GM19240 (cell line): ENCODE results near the gene CNGA4.
"Not testable (repeated sequence)": the region's sequence is repeated elsewhere in the genome, so short reads cannot be mapped to it uniquely, and the experiment has no call there.

Source experiments
- DNase-seq: peaks from one replicate; pipeline ENCODE4 v3.0.0; 2011; ENCODE audit warnings: low spot score; ENCODE audit not compliant: insufficient read length

CNGA4 gene

DNA sequence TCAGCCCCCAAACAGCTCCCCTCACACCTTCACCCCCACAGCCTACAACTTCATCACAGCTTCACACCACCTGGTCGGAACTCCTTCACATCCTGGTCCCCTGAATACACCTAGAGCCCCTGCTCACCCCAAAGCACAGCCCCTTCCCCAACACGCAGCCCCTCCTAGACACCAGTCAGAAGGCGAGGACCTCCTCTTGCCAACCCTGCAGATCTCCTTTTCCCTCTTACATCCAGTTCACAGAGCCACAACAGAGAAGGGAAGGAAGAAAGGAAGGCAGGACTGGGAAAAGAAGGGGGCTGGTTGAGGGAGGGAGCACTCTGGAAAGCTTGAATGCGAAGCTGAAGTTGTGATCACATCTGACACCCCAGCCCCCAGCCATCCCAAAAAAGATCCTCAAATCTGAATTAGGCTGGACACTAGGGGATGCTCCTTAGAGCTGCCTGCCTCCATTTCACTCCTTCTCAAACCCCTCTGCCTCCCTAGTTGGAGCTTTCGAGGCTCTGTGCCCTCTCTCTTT lies 21.4 kb downstream of the CNGA4 start:
- DNase-seq, result no peak

DNA sequence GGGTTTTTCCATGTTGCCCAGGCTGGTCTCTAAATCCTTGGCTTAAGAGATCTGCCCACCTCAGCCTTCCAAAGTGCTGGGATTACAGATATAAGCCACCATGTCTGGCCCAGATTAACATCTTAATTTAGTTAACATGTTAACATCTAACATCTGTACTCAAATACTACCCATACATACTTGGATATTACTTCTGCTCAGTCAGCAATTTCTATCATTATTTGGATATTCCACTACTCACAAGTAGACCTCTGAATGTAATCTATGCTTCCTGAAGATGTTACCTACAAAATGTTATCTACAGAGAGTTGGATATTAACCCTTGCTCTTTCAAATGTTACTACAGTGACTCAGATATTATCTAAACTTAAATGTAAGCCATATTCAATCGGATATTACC lies 24.8 kb downstream of the CNGA4 start:
- no peak for DNase-seq

DNA sequence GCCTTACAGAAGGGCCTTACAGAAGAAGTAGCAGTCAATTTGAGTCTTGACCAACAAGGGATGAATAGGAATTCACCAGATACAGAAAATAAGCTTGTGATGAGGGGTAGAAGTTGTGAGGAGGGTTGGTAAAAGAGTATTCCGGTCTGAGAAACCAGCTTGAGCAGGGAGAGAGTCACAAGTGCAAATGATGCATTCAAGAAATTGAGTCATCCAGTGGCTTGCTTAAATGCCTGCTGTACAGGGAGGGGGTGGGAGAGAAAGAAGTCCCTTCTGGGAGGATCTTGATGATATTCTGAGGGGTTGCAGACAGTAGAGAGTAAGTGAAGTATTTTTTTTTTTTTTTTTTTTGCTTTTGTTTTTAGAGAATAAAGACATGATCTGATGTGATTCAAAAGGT lies 29.9 kb downstream of the CNGA4 start:
- DNase-seq, result no peak

DNA sequence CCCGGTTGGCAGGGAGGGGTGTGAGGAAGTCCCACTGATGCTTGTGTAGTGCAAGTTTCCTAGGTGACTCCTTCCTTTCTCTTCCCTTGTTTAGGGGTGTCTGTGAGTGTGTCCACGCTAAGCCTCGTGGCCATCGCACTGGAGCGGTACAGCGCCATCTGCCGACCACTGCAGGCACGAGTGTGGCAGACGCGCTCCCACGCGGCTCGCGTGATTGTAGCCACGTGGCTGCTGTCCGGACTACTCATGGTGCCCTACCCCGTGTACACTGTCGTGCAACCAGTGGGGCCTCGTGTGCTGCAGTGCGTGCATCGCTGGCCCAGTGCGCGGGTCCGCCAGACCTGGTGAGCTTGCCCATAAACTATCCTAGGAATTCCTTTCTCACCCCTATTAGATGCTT lies 31.1 kb downstream of the CNGA4 start:
- DNase-seq, result no peak

DNA sequence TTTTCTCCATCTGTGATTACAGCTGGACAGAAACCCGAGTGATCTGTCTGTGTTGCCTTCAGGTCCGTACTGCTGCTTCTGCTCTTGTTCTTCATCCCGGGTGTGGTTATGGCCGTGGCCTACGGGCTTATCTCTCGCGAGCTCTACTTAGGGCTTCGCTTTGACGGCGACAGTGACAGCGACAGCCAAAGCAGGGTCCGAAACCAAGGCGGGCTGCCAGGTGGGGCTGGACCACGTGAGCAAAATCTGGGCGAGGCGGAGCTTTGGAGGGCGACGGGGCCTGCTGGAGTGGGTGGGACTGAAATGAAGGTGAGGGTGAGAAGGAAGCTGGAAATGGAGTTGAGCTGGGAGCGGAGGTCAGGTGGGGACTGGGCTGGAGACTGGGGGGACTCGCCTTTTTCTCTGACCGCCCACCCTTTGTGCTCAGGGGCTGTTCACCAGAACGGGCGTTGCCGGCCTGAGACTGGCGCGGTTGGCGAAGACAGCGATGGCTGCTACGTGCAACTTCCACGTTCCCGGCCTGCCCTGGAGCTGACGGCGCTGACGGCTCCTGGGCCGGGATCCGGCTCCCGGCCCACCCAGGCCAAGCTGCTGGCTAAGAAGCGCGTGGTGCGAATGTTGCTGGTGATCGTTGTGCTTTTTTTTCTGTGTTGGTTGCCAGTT lies 31.8 kb downstream of the CNGA4 start:
- no peak for DNase-seq

DNA sequence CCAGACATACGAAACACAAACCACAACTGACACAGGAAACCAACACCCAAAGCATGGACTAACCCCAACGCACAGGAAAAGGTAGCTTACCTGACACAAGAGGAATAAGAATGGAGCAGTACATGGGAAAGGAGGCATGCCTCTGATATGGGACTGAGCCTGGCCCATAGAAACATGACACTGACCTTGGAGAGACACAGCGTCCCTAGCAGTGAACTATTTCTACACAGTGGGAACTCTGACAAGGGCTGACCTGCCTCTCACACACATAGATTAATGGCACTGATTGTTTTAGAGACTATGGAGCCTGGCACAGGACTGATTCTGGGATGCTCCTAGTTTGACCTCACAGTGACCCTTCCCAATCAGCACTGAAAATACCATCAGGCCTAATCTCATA lies 32.7 kb downstream of the CNGA4 start:
- DNase-seq, result no peak

DNA sequence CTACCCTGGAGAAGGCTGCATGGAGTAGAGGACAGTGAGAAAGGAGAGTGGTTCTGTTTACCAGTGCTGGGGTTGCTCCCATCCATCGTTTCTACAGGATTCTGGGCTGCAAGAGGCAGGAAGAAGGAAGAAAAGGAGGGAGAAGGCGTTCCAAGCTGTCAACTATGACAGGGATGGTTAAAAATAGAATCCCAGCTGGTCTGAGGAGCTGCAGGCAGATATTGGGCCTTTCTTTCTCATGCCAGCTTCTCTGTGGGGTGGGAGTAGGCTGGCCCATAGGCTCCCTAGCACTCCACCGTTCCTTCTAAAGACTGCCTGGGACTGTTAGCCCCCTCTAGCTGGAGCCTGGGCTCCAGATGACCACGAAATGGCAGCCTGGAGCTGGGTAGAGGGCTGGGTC lies 34.3 kb downstream of the CNGA4 start:
- no peak for DNase-seq

DNA sequence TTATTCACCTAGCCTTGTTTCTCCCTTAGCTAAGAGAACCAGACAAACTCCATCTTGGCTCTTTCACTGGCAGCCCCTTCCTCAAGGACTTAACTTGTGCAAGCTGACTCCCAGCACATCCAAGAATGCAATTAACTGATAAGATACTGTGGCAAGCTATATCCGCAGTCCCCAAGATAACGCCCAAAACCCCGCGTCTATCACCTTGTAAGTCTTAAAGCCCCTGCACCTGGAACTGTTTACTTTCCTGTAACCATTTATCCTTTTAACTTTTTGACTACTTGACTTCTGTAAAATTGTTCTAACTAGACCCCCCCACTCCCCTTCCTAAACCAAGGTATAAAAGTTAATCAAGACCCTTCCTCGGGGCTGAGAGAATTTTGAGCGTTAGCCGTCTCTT lies 41.9 kb downstream of the CNGA4 start:
- DNase-seq, result not testable (repeated sequence)

DNA sequence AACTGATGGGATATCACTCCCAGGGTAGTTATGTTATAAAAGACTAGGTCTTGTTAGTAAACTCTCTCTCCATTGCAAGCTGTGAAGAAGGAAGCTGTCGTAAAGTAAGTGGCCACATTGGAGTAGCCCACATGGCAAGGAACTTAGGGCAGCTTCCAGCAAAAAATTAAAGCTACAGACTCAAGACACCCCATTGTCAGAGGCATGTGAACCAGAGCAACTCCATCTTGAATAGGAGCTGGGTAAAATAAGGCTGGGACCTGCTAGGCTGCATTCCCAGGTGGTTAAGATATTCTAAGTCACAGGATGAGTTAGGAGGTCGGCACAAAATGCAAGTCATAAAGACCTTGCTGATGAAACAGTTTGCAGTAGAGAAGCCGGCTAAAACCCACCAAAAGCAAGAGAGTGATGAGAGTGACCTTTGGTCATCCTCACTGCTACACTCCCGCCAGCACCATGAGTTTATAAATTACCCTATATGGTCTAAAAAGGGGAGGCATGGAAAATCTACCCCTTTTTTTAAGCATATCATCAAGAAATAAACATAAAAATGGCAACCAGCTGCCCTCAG lies 44.6 kb downstream of the CNGA4 start:
- no peak for DNase-seq

DNA sequence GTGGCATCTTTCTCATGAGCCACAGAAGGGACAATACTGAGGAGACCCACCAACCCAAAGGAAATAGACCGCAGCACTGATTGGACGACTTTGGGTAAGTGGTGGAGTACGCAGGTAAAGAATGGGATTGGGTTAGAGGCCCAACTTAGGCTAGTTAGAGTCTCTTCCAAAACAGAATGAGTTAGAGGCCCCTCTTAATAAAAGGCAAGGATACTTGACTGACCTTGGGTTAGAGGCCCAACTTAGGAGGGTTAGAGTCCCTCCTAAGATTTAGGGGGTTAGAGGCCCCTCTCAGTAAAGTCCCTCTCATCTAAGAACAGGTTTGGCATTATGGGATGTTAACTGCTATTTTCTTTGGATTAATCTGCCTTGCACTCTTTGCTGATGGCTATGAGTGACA lies 45.4 kb downstream of the CNGA4 start:
- DNase-seq, result no peak

DNA sequence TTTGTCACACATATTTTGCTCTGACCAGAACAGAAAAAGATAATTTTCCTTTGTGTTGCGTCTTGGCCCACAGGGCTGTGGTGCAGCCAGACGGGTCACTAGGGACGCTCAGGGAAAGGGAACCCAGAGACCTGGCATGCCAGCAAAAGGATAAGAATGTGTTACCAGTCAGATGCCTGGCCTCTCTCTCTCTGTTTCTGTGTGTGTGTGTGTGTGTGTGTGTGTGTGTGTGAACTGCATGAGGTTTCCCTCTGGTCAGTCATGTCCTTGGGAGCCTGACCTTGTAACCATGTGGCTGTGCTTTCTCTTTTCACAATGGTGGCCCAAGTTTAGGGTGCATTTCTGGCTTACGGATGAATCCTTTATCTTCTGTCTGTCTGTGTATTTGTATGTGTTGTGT lies 46.1 kb downstream of the CNGA4 start:
- DNase-seq, result no peak
